ENCODE results near the gene ABHD6. TPM values are rescaled to one million over a fixed set of nuclear protein-coding genes. Genes with fewer than 3 reads are reported as not detected.

ABHD6 gene
- total RNA-seq, 4 donors from 2014 or later = 36.5 to 69.7 (median 51.1) TPM

GRCh38 chr3:58298190-58298589 is 60.6 kb downstream of the ABHD6 start:
- intact Hi-C loops (cut with DNase I; ENCODE audit: low total_unique reads) = loop anchor here (2.0 kb wide), 1 partner anchor 111 kb away; no protein-coding TSS in a partner anchor
- WGBS, 2 donors = 49 to 69% methylated on average over 3 of the region's 3 CpGs
- no peak for TF ChIP-seq POLR2A (IDR thresholded peaks at IDR 0.05)
- no peak for TF ChIP-seq CTCF (IDR thresholded peaks at IDR 0.05)
- no peak overlapping the region for H3K4me3 ChIP-seq (ENCODE audit: low read depth, poor library complexity, severe bottlenecking)
- peak in 1 of 2 donors; percentile 72 for DNase-seq (ENCODE audit: low spot score in 2 of 2)

DNA sequence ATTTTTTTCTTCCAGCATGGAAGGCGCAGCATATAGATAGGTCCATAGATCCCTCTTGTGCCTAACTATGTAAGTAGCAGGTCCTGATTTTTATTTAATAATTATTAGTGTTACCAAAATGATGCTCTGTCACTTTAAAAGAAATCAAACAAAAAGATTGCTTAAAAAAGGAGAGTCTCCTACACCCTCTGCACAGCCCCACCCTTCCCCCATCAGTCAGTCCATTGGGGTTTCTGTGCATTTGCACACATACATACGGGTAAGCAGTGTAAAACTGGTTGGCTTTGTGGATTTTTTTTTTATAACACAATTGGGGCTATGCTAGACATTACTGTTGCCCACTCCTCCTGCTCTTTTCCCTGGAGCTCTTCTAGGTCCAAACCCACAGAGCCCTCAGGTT is 61.5 kb downstream of the ABHD6 start:
- WGBS, 2 donors = 53 to 63% methylated on average over 2 of the region's 2 CpGs
- no peak overlapping the region for H3K4me3 ChIP-seq (ENCODE audit: low read depth, poor library complexity, severe bottlenecking)
- no peak for DNase-seq (ENCODE audit: low spot score in 2 of 2)
- TF ChIP-seq CTCF (IDR thresholded peaks at IDR 0.05) (no peak), POLR2A (IDR thresholded peaks at IDR 0.05) (no peak)
- intact Hi-C loops (cut with DNase I; ENCODE audit: low total_unique reads) = loop anchor here (2.0 kb wide), 1 partner anchor 112 kb away; no protein-coding TSS in a partner anchor

DNA sequence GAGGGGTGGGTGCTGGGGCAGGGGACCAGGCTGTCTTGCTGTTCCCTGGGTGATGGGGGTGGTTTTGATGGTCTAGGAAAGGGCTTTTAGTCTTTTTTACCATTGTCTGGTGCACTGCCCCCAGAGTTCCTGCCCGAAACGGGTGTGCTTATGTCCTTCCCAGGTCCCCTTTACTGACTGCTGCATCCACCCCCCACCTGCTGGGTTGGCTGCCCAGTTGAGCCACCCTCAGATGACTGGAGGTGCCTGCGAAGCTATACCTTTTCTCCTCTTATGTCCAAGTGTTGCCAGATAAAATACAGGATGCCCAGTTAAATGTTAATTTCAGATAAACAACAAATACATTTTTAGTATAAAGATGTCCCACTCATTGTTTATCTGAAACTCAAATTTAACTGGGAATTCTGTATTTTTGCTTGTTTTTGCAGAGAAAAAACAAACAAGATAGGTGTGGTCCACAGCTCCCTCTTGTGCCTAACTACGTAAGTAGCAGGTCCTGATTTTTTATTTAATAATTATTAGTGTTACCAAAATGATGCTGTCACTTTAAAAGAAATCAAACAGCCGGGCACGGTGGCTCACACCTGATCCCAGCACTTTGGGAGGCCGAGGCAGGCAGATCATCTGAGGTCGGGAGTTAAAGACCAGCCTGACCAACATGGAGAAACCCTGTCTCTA is 62.4 kb downstream of the ABHD6 start:
- no peak for DNase-seq (ENCODE audit: low spot score in 2 of 2)
- TF ChIP-seq CTCF (IDR thresholded peaks at IDR 0.05) (no peak), POLR2A (IDR thresholded peaks at IDR 0.05) (no peak)
- intact Hi-C loops (cut with DNase I; ENCODE audit: low total_unique reads) = loop anchor here (2.0 kb wide), 1 partner anchor 113 kb away; no protein-coding TSS in a partner anchor
- no peak overlapping the region for H3K4me3 ChIP-seq (ENCODE audit: low read depth, poor library complexity, severe bottlenecking)
- whole genome bisulfite sequencing, 2 donors = 17 to 18% methylated on average over 8 of the region's 8 CpGs

GRCh38 chr3:58305882-58306711 is 68.5 kb downstream of the ABHD6 start, which contains the start of the genes HTD2 and RPP14:
Gene HTD2, plus strand, starts transcription at chr3:58306520. Its CDS starts 11,094 bp downstream, at chr3:58317614.
Gene RPP14, plus strand, starts transcription at chr3:58306245. Its CDS starts 4,085 bp downstream, at chr3:58310330.
- TF ChIP-seq CTCF (IDR thresholded peaks at IDR 0.05) (peak in 1 of 3 donors; percentile 90), POLR2A (IDR thresholded peaks at IDR 0.05) (no peak)
- 4 to 5% methylated on average over 61 to 64 of the region's 71 CpGs for WGBS, 2 donors
- peak; percentile 98 to 100 for DNase-seq (ENCODE audit: low spot score in 2 of 2)
- peak within 1 kb of the TSS; percentile 68 for H3K4me3 ChIP-seq (ENCODE audit: low read depth, poor library complexity, severe bottlenecking)
- intact Hi-C loops (cut with DNase I; ENCODE audit: low total_unique reads) = loop anchor here (5.0 kb wide), 1 partner anchor 321 kb away; no protein-coding TSS in a partner anchor

- DNase-seq (ENCODE audit: low spot score in 2 of 2) = peak in 1 of 2 donors; percentile 37
- WGBS, 2 donors = 20% methylated on average over 10 of the region's 10 CpGs
- no peak overlapping the region for H3K4me3 ChIP-seq (ENCODE audit: low read depth, poor library complexity, severe bottlenecking)
- TF ChIP-seq POLR2A (IDR thresholded peaks at IDR 0.05) = no peak
- no peak for TF ChIP-seq CTCF (IDR thresholded peaks at IDR 0.05)
- intact Hi-C loops (cut with DNase I; ENCODE audit: low total_unique reads) = loop anchor here (5.0 kb wide), 1 partner anchor 320 kb away; no protein-coding TSS in a partner anchor
Measured at GRCh38 chr3:58307639-58308215, 70.1 kb downstream of the ABHD6 start.
